IMR-90 (cell line): ENCODE results near the gene ZXDC. TPM values are rescaled to one million over a fixed set of nuclear protein-coding genes. Genes with fewer than 3 reads are reported as not detected.

Experiments
- ATAC-seq: fragments of 200-7000 bp; cut with Tn5 transposase; 2 replicates; pipeline ENCODE4 v1.9.1; 2020; ENCODE audit warnings: low read depth, mild to moderate bottlenecking, moderate library complexity
- BruUV-seq: library from RNA; stranded (reverse); fragments of 400-500 nt; replicated peaks from 2 replicates; lab custom pipeline; 2021; lab: Mats Ljungman, UMichigan
- CTCF ChIA-PET: fragments of 300-600 bp; formaldehyde crosslinking; extraction: SDS; loops from one replicate; lab custom pipeline; 2021; ENCODE audit warnings: antibody characterized with exemption; lab: Yijun Ruan, JAX
- POLR2A ChIA-PET: fragments of 300-600 bp; sonication (Branson Sonifier 250); formaldehyde crosslinking; loops from one replicate; lab custom pipeline; 2022; ENCODE audit warnings: antibody characterized with exemption; ENCODE audit not compliant: unreplicated experiment; lab: Charles Lee
- DNase-seq: peaks from one replicate; pipeline ENCODE4 v3.0.0; 2013
- H2AFZ ChIP-seq: replicated peaks from 2 replicates; pipeline ENCODE3; 2013; ENCODE audit warnings: low read length, mild to moderate bottlenecking; ENCODE audit not compliant: poor library complexity
- H2AK5ac ChIP-seq: 2 replicates; pipeline ENCODE4 v1.6.1; 2013; ENCODE audit warnings: low read depth, low read length, inconsistent platforms
- H2AK9ac ChIP-seq: replicated peaks from 2 replicates; pipeline ENCODE3; 2013; ENCODE audit warnings: mild to moderate bottlenecking, low read depth, low read length, moderate library complexity; ENCODE audit not compliant: poor library complexity
- H2BK120ac ChIP-seq: 2 replicates; pipeline ENCODE4 v1.6.1; 2013; ENCODE audit warnings: low read depth, low read length, inconsistent platforms
- H2BK15ac ChIP-seq: 3 replicates; pipeline ENCODE4 v1.6.1; 2013; ENCODE audit warnings: low read depth, low read length, inconsistent platforms
- H2BK20ac ChIP-seq: 2 replicates; pipeline ENCODE4 v1.6.1; 2013; ENCODE audit warnings: low read depth, mild to moderate bottlenecking, inconsistent platforms, low read length, moderate library complexity
- H2BK5ac ChIP-seq: 2 replicates; pipeline ENCODE4 v1.6.1; 2013; ENCODE audit warnings: mild to moderate bottlenecking, low read depth, low read length, inconsistent platforms; ENCODE audit not compliant: poor library complexity, severe bottlenecking
- H3K14ac ChIP-seq: replicated peaks from 2 replicates; pipeline ENCODE4 v1.6.1; 2013; ENCODE audit warnings: low read depth, low read length, inconsistent platforms
- H3K18ac ChIP-seq: 2 replicates; pipeline ENCODE4 v1.6.1; 2013; ENCODE audit warnings: low read depth, low read length, control low read depth
- H3K23ac ChIP-seq: 2 replicates; pipeline ENCODE4 v1.6.1; 2013; ENCODE audit warnings: low read depth, low read length, inconsistent platforms
- H3K27ac ChIP-seq: 2 replicates; pipeline ENCODE4 v1.5.1; 2013; ENCODE audit warnings: mild to moderate bottlenecking, control low read depth, low read length; ENCODE audit not compliant: insufficient read depth
- H3K27me3 ChIP-seq: 2 replicates; pipeline ENCODE4 v1.6.1; 2013; ENCODE audit warnings: low read length; ENCODE audit not compliant: control insufficient read depth, insufficient read depth
- H3K36me3 ChIP-seq: 2 replicates; pipeline ENCODE4 v1.6.1; 2013; ENCODE audit warnings: low read length, mixed read lengths; ENCODE audit not compliant: control insufficient read depth, insufficient read depth
- H3K4ac ChIP-seq: 2 replicates; pipeline ENCODE4 v1.6.1; 2013; ENCODE audit warnings: low read depth, low read length, inconsistent platforms
- H3K4me1 ChIP-seq: 2 replicates; pipeline ENCODE4 v1.6.1; 2013; ENCODE audit warnings: low read length, mixed read lengths; ENCODE audit not compliant: control insufficient read depth, insufficient read depth
- H3K4me2 ChIP-seq: 2 replicates; pipeline ENCODE4 v1.6.1; 2013; ENCODE audit warnings: low read depth, mild to moderate bottlenecking, control low read depth, low read length, moderate library complexity
- H3K4me3 ChIP-seq: 2 replicates; pipeline ENCODE4 v1.5.1; 2013; ENCODE audit warnings: low read depth, mild to moderate bottlenecking, control low read depth, low read length, moderate library complexity; ENCODE audit not compliant: insufficient read depth
- H3K56ac ChIP-seq: 2 replicates; pipeline ENCODE4 v1.6.1; 2013; ENCODE audit warnings: low read length, inconsistent platforms; ENCODE audit not compliant: insufficient read depth; ENCODE audit errors: extremely low read depth
- H3K79me1 ChIP-seq, 2 experiments: 2 replicates each; pipeline ENCODE4 v1.6.1; 2013; ENCODE audit warnings: low read length in 2 of 2, inconsistent platforms in 1 of 2, low read depth in 1 of 2
- H3K9ac ChIP-seq: 2 replicates; pipeline ENCODE4 v1.6.1; 2013; ENCODE audit warnings: low read depth, low read length, control low read depth
- H3K9me1 ChIP-seq: 2 replicates; pipeline ENCODE4 v1.6.1; 2013; ENCODE audit warnings: low read length, inconsistent platforms; ENCODE audit not compliant: insufficient read depth
- H3K9me3 ChIP-seq: 2 replicates; pipeline ENCODE4 v1.6.1; 2013; ENCODE audit warnings: low read length; ENCODE audit not compliant: control insufficient read depth, insufficient read depth
- H4K20me1 ChIP-seq: 2 replicates; pipeline ENCODE4 v1.6.1; 2013; ENCODE audit warnings: low read length, inconsistent platforms; ENCODE audit not compliant: insufficient read depth
- H4K5ac ChIP-seq: 2 replicates; pipeline ENCODE4 v1.6.1; 2013; ENCODE audit warnings: mild to moderate bottlenecking, low read depth, low read length, control low read depth
- H4K8ac ChIP-seq, 2 experiments: 2 replicates each; pipeline ENCODE4 v1.6.1; 2013; ENCODE audit warnings: low read depth in 2 of 2, low read length in 2 of 2, control low read depth in 1 of 2, inconsistent platforms in 1 of 2
- H4K91ac ChIP-seq: 2 replicates; pipeline ENCODE4 v1.6.1; 2013; ENCODE audit warnings: low read depth, low read length, inconsistent platforms; ENCODE audit not compliant: insufficient read depth
- MAFK ChIP-seq: IDR thresholded peaks from 2 replicates; pipeline ENCODE4 v1.6.1; 2012; ENCODE audit warnings: low read depth, low read length, improper control_type of control experiment
- MAZ ChIP-seq: IDR thresholded peaks from 2 replicates; pipeline ENCODE4 v1.6.1; 2012; ENCODE audit warnings: low read depth, mild to moderate bottlenecking, low read length, improper control_type of control experiment, moderate library complexity, borderline replicate concordance
- WGBS, 2 experiments: methylation state at CpG; one replicate each; pipeline versions ENCODE4 v1.1.5 to v1.1.7; 2013; ENCODE audit warnings: missing lambda C conversion rate in 2 of 2; ENCODE audit not compliant: insufficient read length in 1 of 2; ENCODE audit errors: extremely low coverage in 2 of 2; 5-methylcytosine and 5-hydroxymethylcytosine counted together
- dilution Hi-C: fragments of 300-500 bp; cut with HindIII; formaldehyde crosslinking; loops from one replicate; pipeline ENCODE4 v1.14.3; 2018; ENCODE audit warnings: low sequenced_read_pairs; ENCODE audit not compliant: unreplicated experiment
- in situ Hi-C: fragments of 300-500 bp; cut with MboI; formaldehyde crosslinking; loops from 3 replicates; pipeline ENCODE4 v1.14.3; 2019; ENCODE audit warnings: low sequenced_read_pairs, inconsistent platforms, mixed read lengths
- intact Hi-C: fragments of 100-400 bp; cut with micrococcal nuclease; formaldehyde crosslinking; loops from 2 replicates; pipeline ENCODE4 v1.10.0; 2022
- polyA plus RNA-seq, 3 experiments: library from polyadenylated mRNA; depleted of rRNA; stranded (reverse); fragments of >200 nt; gene quantifications; 2 replicates each; pipeline ENCODE4 v1.2.3, GENCODE V29; 2012; ENCODE audit warnings: low replicate concordance in 1 of 3
- total RNA-seq: library from RNA; depleted of rRNA; stranded (reverse); fragments of >200 nt; gene quantifications from 2 replicates; pipeline ENCODE4 v1.2.3, GENCODE V29; 2012

Gene ZXDC
- total and polyA plus RNA-seq, 2 of the 4 experiments (the other 2 are of a cell fraction) = 11.5 to 14.3 TPM

DNA sequence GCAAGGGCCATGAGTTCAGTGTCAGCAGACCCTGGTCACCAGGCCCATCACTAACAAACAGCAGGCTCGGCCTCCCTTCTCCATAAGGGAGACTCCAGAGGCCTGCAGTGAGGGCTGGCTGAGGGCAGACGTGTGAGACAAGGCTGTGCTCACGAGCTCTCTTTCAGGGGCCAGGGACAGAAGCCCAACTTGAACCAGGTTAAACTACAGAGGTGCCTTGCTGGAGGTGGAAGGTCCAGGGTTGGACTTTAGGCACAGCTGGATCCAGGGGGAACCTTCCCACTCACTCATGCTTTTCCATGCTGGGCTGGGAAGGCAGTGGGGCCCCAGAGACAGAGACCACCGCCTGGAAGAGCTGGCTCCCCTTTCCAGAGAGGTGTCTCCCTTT, 62.0 kb downstream of the ZXDC start:
- no peak overlapping the region for H4K5ac ChIP-seq
- WGBS, 2 experiments = no CpG with 5 or more reads among the region's 4 CpGs
- no peak overlapping the region for H3K27ac ChIP-seq
- no peak overlapping the region for H4K91ac ChIP-seq
- no peak overlapping the region for H2AFZ ChIP-seq
- H3K56ac ChIP-seq = no peak overlapping the region
- H3K36me3 ChIP-seq = no peaks in the 10 kb centered on the region
- BruUV-seq = no TSS peak
- in situ Hi-C loops (no loop called here), intact Hi-C loops (no loop called here), dilution Hi-C loops (no loop called here)
- H3K14ac ChIP-seq = no peak overlapping the region
- no peaks in the 10 kb centered on the region for H3K79me1 ChIP-seq
- ATAC-seq = no peak
- CTCF ChIA-PET = no interaction called here
- TF ChIP-seq MAFK = no peak
- no peak for TF ChIP-seq MAZ
- no peak overlapping the region for H2BK20ac ChIP-seq
- H3K18ac ChIP-seq = no peak overlapping the region
- H3K9me3 ChIP-seq = no peaks in the 10 kb centered on the region
- H3K9ac ChIP-seq = no peak overlapping the region
- H2BK15ac ChIP-seq = no peak overlapping the region
- peaks cover 43% of the 10 kb centered on the region for H3K27me3 ChIP-seq
- no peak overlapping the region for H2BK120ac ChIP-seq
- no peak overlapping the region for H4K8ac ChIP-seq
- H2AK5ac ChIP-seq = no peak overlapping the region
- H3K4me2 ChIP-seq = no peak overlapping the region
- H4K20me1 ChIP-seq = no peaks in the 10 kb centered on the region
- DNase-seq = no peak
- no peak overlapping the region for H3K4me3 ChIP-seq
- no peak overlapping the region for H2AK9ac ChIP-seq
- H2BK5ac ChIP-seq = no peak overlapping the region
- no peaks in the 10 kb centered on the region for H3K4me1 ChIP-seq
- H3K9me1 ChIP-seq = no peaks in the 10 kb centered on the region
- no peak overlapping the region for H3K23ac ChIP-seq
- H3K4ac ChIP-seq = no peak overlapping the region
- POLR2A ChIA-PET = no interaction called here
